ENCODE data around the gene C4orf33.
"Not testable (repeated sequence)": the region's sequence is repeated elsewhere in the genome, so short reads cannot be mapped to it uniquely, and the experiment has no call there.

The C4orf33 gene

GRCh38 chr4:129095811-129096454, at the start of gene C4orf33:
TSS of gene C4orf33 (plus strand) at chr4:129096152. CDS start at chr4:129102611, 6,459 bp downstream.
- peaks cover 14% of the 10 kb centered on the region; the same call in 1 of the 2 replicates for H4K20me1 ChIP-seq
- H3K9ac ChIP-seq: peak within 1 kb of the TSS; percentile 79
- no peaks in the 10 kb centered on the region for H3K27me3 ChIP-seq
- H3K4me3 ChIP-seq: peak within 1 kb of the TSS; percentile 75
- H3K27ac ChIP-seq: peak within 1 kb of the TSS; percentile 77
- H3K4me1 ChIP-seq: peaks cover 31% of the 10 kb centered on the region
- TF ChIP-seq Cebpa-rat (IDR thresholded peaks at IDR 0.05): no peak
- H3K9me3 ChIP-seq: no peaks in the 10 kb centered on the region
- H3K36me3 ChIP-seq: no peaks in the 10 kb centered on the region
- H3K4me2 ChIP-seq: peak within 1 kb of the TSS; percentile 57

- Histone ChIP-seq H3K9me3 (peaks cover 91% of the 10 kb centered on the region), H3K9ac (no peak overlapping the region), H3K36me3 (peaks cover 48% of the 10 kb centered on the region), H3K4me2 (no peak overlapping the region), H3K4me1 (no peaks in the 10 kb centered on the region), H3K4me3 (no peak overlapping the region), H3K27me3 (no peaks in the 10 kb centered on the region), H4K20me1 (no peaks in the 10 kb centered on the region), H3K27ac (no peak overlapping the region)
- TF ChIP-seq Cebpa-rat (IDR thresholded peaks at IDR 0.05): no peak
These were observed 36.9 kb upstream of the C4orf33 start for GRCh38 chr4:129059028-129059427.

- H3K36me3 ChIP-seq: peaks cover 38% of the 10 kb centered on the region
- H3K9ac ChIP-seq: no peak overlapping the region
- H3K4me2 ChIP-seq: no peak overlapping the region
- no peak overlapping the region for H3K4me3 ChIP-seq
- no peaks in the 10 kb centered on the region for H4K20me1 ChIP-seq
- no peaks in the 10 kb centered on the region for H3K27me3 ChIP-seq
- peaks cover 56% of the 10 kb centered on the region for H3K9me3 ChIP-seq
- no peak for TF ChIP-seq Cebpa-rat (IDR thresholded peaks at IDR 0.05)
- H3K4me1 ChIP-seq: no peaks in the 10 kb centered on the region
- H3K27ac ChIP-seq: no peak overlapping the region
These were observed 33.4 kb upstream of the C4orf33 start for GRCh38 chr4:129062580-129062979.

GRCh38 chr4:129063640-129064039, 32.3 kb upstream of the C4orf33 start:
- no peak overlapping the region for H3K4me2 ChIP-seq
- no peaks in the 10 kb centered on the region for H3K27me3 ChIP-seq
- H3K27ac ChIP-seq: no peak overlapping the region
- no peaks in the 10 kb centered on the region for H3K4me1 ChIP-seq
- no peak for TF ChIP-seq Cebpa-rat (IDR thresholded peaks at IDR 0.05)
- no peak overlapping the region for H3K9ac ChIP-seq
- no peak overlapping the region for H3K4me3 ChIP-seq
- peaks cover 51% of the 10 kb centered on the region for H3K9me3 ChIP-seq
- H4K20me1 ChIP-seq: no peaks in the 10 kb centered on the region
- H3K36me3 ChIP-seq: peaks cover 38% of the 10 kb centered on the region

GRCh38 chr4:129064717-129065116, 31.2 kb upstream of the C4orf33 start:
- H3K27ac ChIP-seq: no peak overlapping the region
- H3K36me3 ChIP-seq: peaks cover 38% of the 10 kb centered on the region
- no peak overlapping the region for H3K4me2 ChIP-seq

GRCh38 chr4:129069537-129069936, 26.4 kb upstream of the C4orf33 start:
- H3K27ac ChIP-seq, H3K4me1 ChIP-seq, H3K9ac ChIP-seq, H3K4me3 ChIP-seq, H3K27me3 ChIP-seq, H4K20me1 ChIP-seq, H3K4me2 ChIP-seq: not testable (repeated sequence)
- Histone ChIP-seq H3K36me3 (peaks cover 25% of the 10 kb centered on the region), H3K9me3 (peaks cover 39% of the 10 kb centered on the region)

More at GRCh38 chr4:129064717-129065116, 31.2 kb upstream of the C4orf33 start:
- H3K4me1 ChIP-seq: no peaks in the 10 kb centered on the region
- peaks cover 45% of the 10 kb centered on the region for H3K9me3 ChIP-seq
- no peaks in the 10 kb centered on the region for H3K27me3 ChIP-seq
- no peak overlapping the region for H3K9ac ChIP-seq
- TF ChIP-seq Cebpa-rat (IDR thresholded peaks at IDR 0.05): no peak
- H4K20me1 ChIP-seq: no peaks in the 10 kb centered on the region
- H3K4me3 ChIP-seq: no peak overlapping the region

GRCh38 chr4:129077326-129077725, 18.6 kb upstream of the C4orf33 start:
- Histone ChIP-seq H3K27me3 (no peaks in the 10 kb centered on the region), H3K4me1 (no peaks in the 10 kb centered on the region), H3K9me3 (peaks cover 46% of the 10 kb centered on the region), H3K27ac (no peak overlapping the region), H3K9ac (no peak overlapping the region), H4K20me1 (no peaks in the 10 kb centered on the region), H3K4me2 (no peak overlapping the region), H3K36me3 (peaks cover 65% of the 10 kb centered on the region), H3K4me3 (no peak overlapping the region)
- TF ChIP-seq Cebpa-rat (IDR thresholded peaks at IDR 0.05): no peak

- Histone ChIP-seq H3K9me3 (peaks cover 52% of the 10 kb centered on the region), H3K27ac (no peak overlapping the region), H3K4me2 (no peak overlapping the region), H3K4me1 (no peaks in the 10 kb centered on the region), H3K4me3 (no peak overlapping the region), H3K27me3 (no peaks in the 10 kb centered on the region), H3K9ac (no peak overlapping the region), H4K20me1 (no peaks in the 10 kb centered on the region), H3K36me3 (peaks cover 63% of the 10 kb centered on the region)
- TF ChIP-seq Cebpa-rat (IDR thresholded peaks at IDR 0.05): no peak
These were observed 15.8 kb upstream of the C4orf33 start for GRCh38 chr4:129080129-129080528.

- Histone ChIP-seq H3K9ac (no peak overlapping the region), H3K4me1 (no peaks in the 10 kb centered on the region), H3K36me3 (peaks cover 59% of the 10 kb centered on the region), H4K20me1 (no peaks in the 10 kb centered on the region), H3K9me3 (peaks cover 60% of the 10 kb centered on the region), H3K4me3 (no peak overlapping the region), H3K27ac (no peak overlapping the region), H3K27me3 (no peaks in the 10 kb centered on the region), H3K4me2 (no peak overlapping the region)
- TF ChIP-seq Cebpa-rat (IDR thresholded peaks at IDR 0.05): no peak
These were observed 13.7 kb upstream of the C4orf33 start for GRCh38 chr4:129082302-129082701.

GRCh38 chr4:129085472-129085871, 10.5 kb upstream of the C4orf33 start:
- Histone ChIP-seq H3K9me3 (peaks cover 41% of the 10 kb centered on the region), H3K27me3 (no peaks in the 10 kb centered on the region), H3K4me2 (no peak overlapping the region), H3K9ac (no peak overlapping the region), H3K27ac (no peak overlapping the region), H3K4me1 (no peaks in the 10 kb centered on the region), H4K20me1 (no peaks in the 10 kb centered on the region), H3K36me3 (peaks cover 35% of the 10 kb centered on the region), H3K4me3 (no peak overlapping the region)
- TF ChIP-seq Cebpa-rat (IDR thresholded peaks at IDR 0.05): no peak

- H3K27me3 ChIP-seq: no peaks in the 10 kb centered on the region
- H3K36me3 ChIP-seq: peaks cover 19% of the 10 kb centered on the region
- H3K4me2 ChIP-seq: no peak overlapping the region
- no peak overlapping the region for H3K9ac ChIP-seq
- H3K4me1 ChIP-seq: peaks cover 17% of the 10 kb centered on the region
- no peak overlapping the region for H3K4me3 ChIP-seq
- peaks cover 22% of the 10 kb centered on the region for H3K9me3 ChIP-seq
- no peak for TF ChIP-seq Cebpa-rat (IDR thresholded peaks at IDR 0.05)
- H3K27ac ChIP-seq: no peak overlapping the region
- H4K20me1 ChIP-seq: peaks cover 13% of the 10 kb centered on the region; the same call in 1 of the 2 replicates
These were observed 8.4 kb upstream of the C4orf33 start for GRCh38 chr4:129087516-129087915.
